Subcutaneous adipose tissue (tissue), 4 donors: ENCODE measurements around the gene CXCR5. TPM values are rescaled to one million over a fixed set of nuclear protein-coding genes. Genes with fewer than 3 reads are reported as not detected.

Experiments
- CTCF ChIP-seq: fragments of 450-650 bp; IDR thresholded peaks from one replicate; pipeline ENCODE4 v1.5.1; 2016; ENCODE audit warnings: low read depth, mild to moderate bottlenecking, control low read depth, antibody characterized with exemption, moderate library complexity
- small RNA-seq: library from RNA; depleted of rRNA; stranded (forward); fragments of <200 nt; gene quantifications from one replicate; pipeline ENCODE3, GENCODE V24; 2016
- total RNA-seq, 4 donors: library from RNA; depleted of rRNA; stranded (reverse); fragments of >200 nt; gene quantifications; one replicate each; pipeline ENCODE4 v1.1.0, GENCODE V29; 2016

The CXCR5 gene
- total RNA-seq, 4 donors from 2014 or later, result 0.16 TPM; not detected in 3

- TF ChIP-seq CTCF, result no peak
Measured at GRCh38 chr11:118938491-118939403, 55.1 kb downstream of the CXCR5 start.

- TF ChIP-seq CTCF, result no peak
Measured at GRCh38 chr11:118939404-118939915, 55.8 kb downstream of the CXCR5 start.

GRCh38 chr11:118939953-118940598 is 56.4 kb downstream of the CXCR5 start:
- no peak for TF ChIP-seq CTCF

GRCh38 chr11:118947091-118947490 is 63.4 kb downstream of the CXCR5 start:
- TF ChIP-seq CTCF, result no peak

Small RNAs within 50 kb of the gene (small RNA-seq; reads per million reads assigned to genes)
- not detected for gene MIR4492
- gene RF00019, result 0.49 reads per million
- gene RN7SL688P, result not detected

Other genes with a start within 250 kb of the CXCR5 start
- gene TREH, start 204.2 kb upstream of the CXCR5 start, total RNA-seq, result not detected
- 100 to 1,000 TPM; 108 to 146 (median 135) TPM for gene DDX6, start 92.7 kb upstream of the CXCR5 start, total RNA-seq
- gene BCL9L, start 42.0 kb downstream of the CXCR5 start, total RNA-seq, result 10 to 100 TPM in 2 of 4 donors, 1 to 10 TPM in 2; 5.9 to 49.9 (median 11.2) TPM
- gene UPK2, start 72.4 kb downstream of the CXCR5 start, total RNA-seq, result not detected
- not detected for gene FOXR1, start 87.9 kb downstream of the CXCR5 start, total RNA-seq
- gene CENATAC, start 114.2 kb downstream of the CXCR5 start, total RNA-seq, result 100 to 1,000 TPM in 1 of 4 donors, 10 to 100 TPM in 3; 39.0 to 114 (median 54.9) TPM
- gene RPS25, start 134.5 kb downstream of the CXCR5 start, total RNA-seq, result 1,000 to 10,000 TPM in 3 of 4 donors, 100 to 1,000 TPM in 1; 986 to 3,365 (median 1,501) TPM
- gene TRAPPC4, start 134.9 kb downstream of the CXCR5 start, total RNA-seq, result 10 to 100 TPM; 38.9 to 77.8 (median 42.8) TPM
- gene SLC37A4, start 147.0 kb downstream of the CXCR5 start, total RNA-seq, result 10 to 100 TPM in 3 of 4 donors, 1 to 10 TPM in 1; 8.8 to 19.9 (median 17.4) TPM
- gene HYOU1, start 173.3 kb downstream of the CXCR5 start, total RNA-seq, result 10 to 100 TPM; 32.0 to 49.2 (median 39.9) TPM
- gene VPS11, start 183.9 kb downstream of the CXCR5 start, total RNA-seq, result 10 to 100 TPM; 34.8 to 43.4 (median 39.4) TPM
- 10 to 100 TPM in 2 of 4 donors, 1 to 10 TPM in 2; 6.2 to 27.5 (median 10.0) TPM for gene HMBS, start 201.0 kb downstream of the CXCR5 start, total RNA-seq
- gene DPAGT1, start 218.0 kb downstream of the CXCR5 start, total RNA-seq, result 10 to 100 TPM; 12.6 to 47.9 (median 19.6) TPM
- gene C2CD2L, start 223.5 kb downstream of the CXCR5 start, total RNA-seq, result 10 to 100 TPM in 2 of 4 donors, 1 to 10 TPM in 2; 6.2 to 12.1 (median 9.6) TPM
- 10 to 100 TPM; 13.4 to 21.3 (median 17.9) TPM for gene HINFP, start 237.7 kb downstream of the CXCR5 start, total RNA-seq